SK-N-SH (cell line): ENCODE measurements around the gene TSEN2. TPM values are rescaled to one million over a fixed set of nuclear protein-coding genes. Genes with fewer than 3 reads are reported as not detected.

Source experiments
- CTCF ChIA-PET: fragments of 300-600, 350-600 bp; formaldehyde crosslinking; extraction: SDS; loops from one replicate; lab custom pipeline; 2021; lab: Yijun Ruan, JAX
- POLR2A ChIA-PET: fragments of 350-600 bp; sonication (Branson Sonifier 250); formaldehyde crosslinking; extraction: SDS; loops from one replicate; lab custom pipeline; 2020; ENCODE audit warnings: antibody characterized with exemption, inconsistent platforms; lab: Yijun Ruan, JAX
- DNase-seq: peaks from one replicate; pipeline ENCODE4 v3.0.0; 2012
- H2AFZ ChIP-seq: fragments of 200-600 bp; sonication (generic); 2 replicates; pipeline ENCODE4 v1.8.1; 2016; ENCODE audit warnings: antibody characterized with exemption, mild to moderate bottlenecking, low read depth
- H3F3A ChIP-seq: fragments of 200-600 bp; sonication (generic); replicated peaks from 2 replicates; pipeline ENCODE3; 2016; ENCODE audit warnings: antibody characterized with exemption, mild to moderate bottlenecking; ENCODE audit not compliant: insufficient read depth
- H3K27ac ChIP-seq, 2 experiments: fragments of 200-500 bp in 1 of 2; fragments of 200-600 bp in 1 of 2; sonication (Bioruptor generic) in 1 of 2; sonication (generic), shearing (Covaris generic) in 1 of 2; 2 replicates each; pipeline versions ENCODE4 v1.5.1 to v1.6.1; 2014 to 2016; ENCODE audit warnings: low read depth in 2 of 2, inconsistent platforms in 1 of 2, low read length in 1 of 2, mild to moderate bottlenecking in 1 of 2, mixed read lengths in 1 of 2
- H3K27me3 ChIP-seq: fragments of 200-600 bp; sonication (generic), shearing (Covaris generic); 2 replicates; pipeline ENCODE4 v1.6.1; 2016; ENCODE audit warnings: mixed run types; ENCODE audit not compliant: insufficient read depth
- H3K36me3 ChIP-seq, 2 experiments: fragments of 200-500 bp in 1 of 2; fragments of 200-600 bp in 1 of 2; sonication (Bioruptor generic) in 1 of 2; sonication (generic) in 1 of 2; replicated peaks in 1 of 2; 2 replicates each; pipeline versions ENCODE3 to v1.5.1; 2014 to 2016; ENCODE audit warnings: low read length in 1 of 2, mild to moderate bottlenecking in 1 of 2; ENCODE audit not compliant: insufficient read depth in 2 of 2, control insufficient read depth in 1 of 2
- H3K4me1 ChIP-seq, 2 experiments: fragments of 200-500 bp in 1 of 2; fragments of 200-600 bp in 1 of 2; sonication (Bioruptor generic) in 1 of 2; sonication (generic), shearing (Covaris generic) in 1 of 2; 2 replicates each; pipeline versions ENCODE4 v1.5.1 to v1.6.1; 2014 to 2016; ENCODE audit warnings: low read depth in 1 of 2, low read length in 1 of 2, mixed run types in 1 of 2; ENCODE audit not compliant: insufficient read depth in 2 of 2, control insufficient read depth in 1 of 2
- H3K4me2 ChIP-seq: fragments of 200-600 bp; sonication (generic), shearing (Covaris generic); 2 replicates; pipeline ENCODE4 v1.6.1; 2017; ENCODE audit warnings: mixed run types
- H3K4me3 ChIP-seq, 2 experiments: fragments of 200-500 bp in 1 of 2; fragments of 200-600 bp in 1 of 2; sonication (Bioruptor generic) in 1 of 2; sonication (generic), shearing (Covaris generic) in 1 of 2; 2 replicates each; pipeline versions ENCODE4 v1.5.1 to v1.8.1; 2014 to 2016; ENCODE audit warnings: low read depth in 2 of 2, inconsistent platforms in 1 of 2, low read length in 1 of 2, mild to moderate bottlenecking in 1 of 2, mixed read lengths in 1 of 2, moderate library complexity in 1 of 2
- H3K79me2 ChIP-seq: fragments of 200-600 bp; sonication (generic); 2 replicates; pipeline ENCODE4 v1.8.1; 2017; ENCODE audit warnings: mild to moderate bottlenecking; ENCODE audit not compliant: insufficient read depth
- H3K9ac ChIP-seq: fragments of 200-600 bp; sonication (generic); 2 replicates; pipeline ENCODE4 v1.6.1; 2017; ENCODE audit warnings: mixed run types
- H3K9me2 ChIP-seq: fragments of 200-600 bp; sonication (generic); 2 replicates; pipeline ENCODE4 v1.6.1; 2017; ENCODE audit warnings: mixed run types
- H3K9me3 ChIP-seq: fragments of 200-600 bp; sonication (generic); 2 replicates; pipeline ENCODE4 v1.6.1; 2017; ENCODE audit warnings: mixed run types, mild to moderate bottlenecking, moderate library complexity
- H4K20me1 ChIP-seq: fragments of 200-600 bp; sonication (generic); 2 replicates; pipeline ENCODE4 v1.6.1; 2017; ENCODE audit warnings: mild to moderate bottlenecking, mixed run types; ENCODE audit not compliant: insufficient read depth
- CTCF ChIP-seq: fragments of 200-600 bp; sonication (generic); IDR thresholded peaks from 2 replicates; pipeline ENCODE4 v1.6.1; 2017; ENCODE audit warnings: antibody characterized with exemption, mild to moderate bottlenecking, moderate library complexity
- EP300 ChIP-seq, 2 experiments: IDR thresholded peaks; 2 replicates each; pipeline versions ENCODE4 v1.4.0 to v1.6.1; 2012; ENCODE audit warnings: borderline replicate concordance in 1 of 2, low read depth in 1 of 2, low read length in 1 of 2
- EZH2phosphoT487 ChIP-seq: fragments of 200-600 bp; sonication (generic); IDR thresholded peaks from 2 replicates; pipeline ENCODE4 v1.6.1; 2017; ENCODE audit warnings: low read depth, mixed run types, mild to moderate bottlenecking, antibody characterized with exemption, moderate library complexity, borderline replicate concordance
- FOXM1 ChIP-seq: IDR thresholded peaks from 2 replicates; pipeline ENCODE4 v1.4.0; 2012; ENCODE audit warnings: low read depth, mild to moderate bottlenecking
- GABPA ChIP-seq: IDR thresholded peaks from 2 replicates; pipeline ENCODE4 v1.4.0; 2012; ENCODE audit warnings: low read depth, mild to moderate bottlenecking
- IRF3 ChIP-seq: fragments of 150-350 bp; IDR thresholded peaks from 2 replicates; pipeline ENCODE4 v1.6.1; 2016; ENCODE audit warnings: mild to moderate bottlenecking, low read depth, low read length
- MAX ChIP-seq: IDR thresholded peaks from 2 replicates; pipeline ENCODE4 v1.4.0; 2012; ENCODE audit warnings: low read depth
- MEF2A ChIP-seq: IDR thresholded peaks from 2 replicates; pipeline ENCODE4 v1.4.0; 2012; ENCODE audit warnings: low read depth, borderline replicate concordance
- MXI1 ChIP-seq: IDR thresholded peaks from 2 replicates; pipeline ENCODE4 v1.6.1; 2012; ENCODE audit warnings: mild to moderate bottlenecking, low read depth, low read length, improper control_type of control experiment
- NRF1 ChIP-seq: IDR thresholded peaks from 2 replicates; pipeline ENCODE4 v1.6.1; 2012; ENCODE audit warnings: low read depth, mild to moderate bottlenecking, low read length
- POLR2AphosphoS5 ChIP-seq: IDR thresholded peaks from 2 replicates; pipeline ENCODE4 v1.6.1; 2012; ENCODE audit warnings: low read depth, low read length
- RCOR1 ChIP-seq: fragments of 150-350 bp; IDR thresholded peaks from 2 replicates; pipeline ENCODE4 v1.6.1; 2017; ENCODE audit warnings: antibody characterized with exemption, low read length
- REST ChIP-seq: IDR thresholded peaks from 2 replicates; pipeline ENCODE4 v1.6.1; 2012; ENCODE audit warnings: mild to moderate bottlenecking, low read depth, low read length, moderate library complexity
- SIN3A ChIP-seq: IDR thresholded peaks from 2 replicates; pipeline ENCODE4 v1.6.1; 2012; ENCODE audit warnings: low read depth, mild to moderate bottlenecking, low read length, moderate library complexity, borderline replicate concordance
- SMC3 ChIP-seq: IDR thresholded peaks from 2 replicates; pipeline ENCODE4 v1.6.1; 2012; ENCODE audit warnings: low read depth, low read length, improper control_type of control experiment
- TAF1 ChIP-seq: IDR thresholded peaks from 2 replicates; pipeline ENCODE4 v1.6.1; 2012; ENCODE audit warnings: low read depth, mild to moderate bottlenecking, low read length, moderate library complexity, borderline replicate concordance
- TCF12 ChIP-seq: IDR thresholded peaks from 2 replicates; pipeline ENCODE4 v1.4.0; 2012
- USF2 ChIP-seq: fragments of 150-350 bp; IDR thresholded peaks from 2 replicates; pipeline ENCODE4 v1.6.1; 2017; ENCODE audit warnings: antibody characterized with exemption, low read length, low read depth, borderline replicate concordance
- YY1 ChIP-seq: IDR thresholded peaks from 2 replicates; pipeline ENCODE4 v1.4.0; 2012; ENCODE audit warnings: low read depth, mild to moderate bottlenecking
- ZBTB33 ChIP-seq: IDR thresholded peaks from 2 replicates; pipeline ENCODE4 v1.4.0; 2012; ENCODE audit warnings: low read depth, borderline replicate concordance
- WGBS: methylation state at CpG from one replicate; pipeline ENCODE4 v1.1.6; 2017; ENCODE audit warnings: low lambda C conversion rate; 5-methylcytosine and 5-hydroxymethylcytosine counted together
- polyA plus RNA-seq, 3 experiments: library from polyadenylated mRNA; depleted of rRNA; stranded (reverse); fragments of >200 nt; gene quantifications; 2 replicates each; pipeline ENCODE4 v1.2.3, GENCODE V29; 2012

TSEN2 gene
- polyA plus RNA-seq (2012; rRNA removed): 13.0 and 18.6 TPM in 2 replicates
- 13.2 and 13.4 TPM in 2 replicates for polyA plus RNA-seq (2012; cell fraction: cytosol; rRNA removed)
- 27.3 and 45.4 TPM in 2 replicates for polyA plus RNA-seq (2012; cell fraction: nucleus; rRNA removed)

GRCh38 chr3:12484198-12484982 is at the start of gene TSEN2:
Gene TSEN2 (plus strand): TSS chr3:12484480. CDS start chr3:12489801, 5,321 bp downstream.
- no peaks in the 10 kb centered on the region for H3K9me2 ChIP-seq
- H2AFZ ChIP-seq: peak within 1 kb of the TSS; percentile 90
- H3K27me3 ChIP-seq: no peaks in the 10 kb centered on the region
- H3K9me3 ChIP-seq: no peaks in the 10 kb centered on the region
- POLR2A ChIA-PET: interaction anchor here (0.6 to 1.0 kb wide), 3 partner anchors 23 to 69 kb away, joined by 3 read pairs; no protein-coding TSS in a partner anchor
- H4K20me1 ChIP-seq: no peaks in the 10 kb centered on the region
- CTCF ChIA-PET: interaction anchor here (0.6 to 4.8 kb wide), 9 partner anchors 21 to 585 kb away, joined by 3 to 29 read pairs (median 3); no protein-coding TSS in a partner anchor
- H3K4me2 ChIP-seq: peak within 1 kb of the TSS; percentile 96
- under 1% methylated on average over 52 of the region's 69 CpGs for WGBS
- peaks cover 31% of the 10 kb centered on the region for H3K79me2 ChIP-seq
- peaks cover 3% of the 10 kb centered on the region for H3F3A ChIP-seq
- H3K9ac ChIP-seq: peak within 1 kb of the TSS; percentile 79
- peak; percentile 99 for DNase-seq
- peak within 1 kb of the TSS; percentile 57 to 84; a peak in 3 of 4 replicates for H3K27ac ChIP-seq
- peaks cover 12 to 13% of the 10 kb centered on the region in 2 experiments for H3K36me3 ChIP-seq
- peak within 1 kb of the TSS; percentile 96 to 99 for H3K4me3 ChIP-seq
- peaks cover 11 to 18% of the 10 kb centered on the region in 2 experiments; a peak in 1 of 4 replicates for H3K4me1 ChIP-seq
- peak; percentile 57; the same call in 1 of the 2 replicates for TF ChIP-seq RCOR1
- TF ChIP-seq EP300 (IDR thresholded peaks at IDR 0.05; ENCODE audit: borderline replicate concordance in 1 of 2, low read depth in 1 of 2, low read length in 1 of 2): no peak; a peak in 1 of 4 replicates
- no peak for TF ChIP-seq USF2
- peak; percentile 38; the same call in 1 of the 2 replicates for TF ChIP-seq SIN3A
- TF ChIP-seq TAF1: peak; percentile 77; the same call in 1 of the 2 replicates
- TF ChIP-seq MXI1: peak; percentile 91
- peak; percentile 79 for TF ChIP-seq MAX
- no peak for TF ChIP-seq YY1
- no peak for TF ChIP-seq MEF2A
- 0 out of 2 replicates have a peak, but pooled peaks have one; percentile 15 for TF ChIP-seq ZBTB33
- no peak for TF ChIP-seq EZH2phosphoT487
- no peak for TF ChIP-seq GABPA
- no peak for TF ChIP-seq TCF12
- TF ChIP-seq IRF3: no peak
- peak; percentile 99 for TF ChIP-seq NRF1
- TF ChIP-seq SMC3: peak; percentile 48
- TF ChIP-seq FOXM1: no peak; the same call in 1 of the 2 replicates
- 0 out of 2 replicates have a peak, but pooled peaks have one; percentile 6 for TF ChIP-seq REST
- peak; percentile 27 for TF ChIP-seq CTCF
- peak; percentile 94 for TF ChIP-seq POLR2AphosphoS5
